T-helper 1 cell treated with Interleukin-12 subunit alpha and Interleukin-12 subunit beta and Interleukin-4 antibody, amounts not matched to agents 30 ng/mL and 1 ng/mL, for 36 hours (primary cell): Measurements from ENCODE around the gene TIAM2. TPM values are rescaled to one million over a fixed set of nuclear protein-coding genes. Genes with fewer than 3 reads are reported as not detected.
"Not testable (repeated sequence)": the region's sequence is repeated elsewhere in the genome, so short reads cannot be mapped to it uniquely, and the experiment has no call there.

Experiments
- intact Hi-C: fragments of 100-400 bp; cut with micrococcal nuclease; formaldehyde crosslinking; loops from one replicate; pipeline ENCODE4 v1.15.1; 2024
- total RNA-seq: library from RNA; stranded (reverse); gene quantifications from 2 replicates; pipeline ENCODE4 v1.2.3, GENCODE V29; 2022

Gene TIAM2
- 7.4 and 7.6 TPM in 2 replicates for total RNA-seq

DNA sequence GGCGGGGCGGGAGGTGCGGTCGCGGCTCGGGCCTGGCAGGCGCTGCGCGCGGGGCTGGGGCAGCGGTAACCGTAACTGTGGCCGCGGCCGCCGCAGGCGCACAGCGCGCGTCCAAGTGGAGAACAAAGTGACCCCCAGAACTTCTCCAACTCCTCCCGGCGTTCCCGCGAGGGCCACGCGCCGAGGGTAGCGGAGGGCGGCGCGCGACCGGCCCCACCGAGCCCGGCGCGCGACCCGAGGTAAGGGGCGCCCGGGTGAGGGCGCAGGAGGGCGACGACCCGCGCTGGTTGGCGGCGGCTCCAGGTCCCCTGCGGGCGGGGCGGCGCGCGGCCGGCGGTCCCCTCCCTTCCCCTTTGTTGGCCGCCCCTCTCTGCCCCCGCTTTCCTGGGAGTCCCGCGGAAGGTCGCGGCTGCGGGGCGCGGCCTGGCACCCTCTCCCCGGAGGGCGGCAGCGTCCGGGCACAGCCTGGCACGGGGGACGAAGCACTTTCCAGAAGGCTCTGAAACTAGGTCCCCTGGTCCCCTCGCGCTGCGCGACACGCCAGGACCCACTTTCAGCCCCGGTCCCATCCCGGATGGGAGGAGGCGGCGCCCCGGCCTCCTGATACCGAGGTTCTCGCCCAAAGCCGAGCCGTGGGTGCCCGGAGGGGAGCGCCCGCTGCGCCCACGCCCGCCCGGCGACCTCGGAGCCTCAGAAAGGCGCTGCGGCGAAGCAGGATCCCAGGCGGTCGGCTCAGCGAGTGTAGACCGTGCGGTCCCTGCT lies at the start of gene TIAM2:
Gene TIAM2, plus strand, starts transcription at position 62 of the 762 bp plus-strand sequence. CDS start 133,909 bp downstream, outside the sequence.
- intact Hi-C loops, result loop anchor here (1.0 to 5.0 kb wide), 4 partner anchors 55 to 319 kb away; partner anchors contain the start of gene TFB1M

DNA sequence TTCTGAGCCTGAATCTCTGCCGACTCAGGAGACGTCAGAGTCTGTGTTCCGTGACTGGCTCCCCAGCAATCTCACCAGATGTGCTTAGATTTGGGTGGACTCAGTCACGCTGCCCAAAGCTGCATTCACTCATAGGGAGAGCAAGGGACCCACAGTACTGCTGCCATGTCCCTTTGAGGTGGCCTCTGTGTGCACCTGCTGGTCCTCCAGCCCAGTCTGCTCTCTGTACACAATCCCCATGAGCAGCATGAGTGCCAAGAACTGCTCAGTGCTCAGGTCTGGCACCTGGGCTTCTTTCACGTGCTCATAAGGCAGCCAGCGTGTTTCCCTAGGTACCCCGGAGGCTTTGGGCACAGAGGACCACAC lies 44.2 kb upstream of the TIAM2 start:
- intact Hi-C loops, result no loop called here

GRCh38 chr6:154951345-154952200 lies 43.5 kb upstream of the TIAM2 start:
- intact Hi-C loops, result no loop called here

- intact Hi-C loops, result no loop called here
These were observed 41.5 kb upstream of the TIAM2 start for GRCh38 chr6:154953644-154954043.

DNA sequence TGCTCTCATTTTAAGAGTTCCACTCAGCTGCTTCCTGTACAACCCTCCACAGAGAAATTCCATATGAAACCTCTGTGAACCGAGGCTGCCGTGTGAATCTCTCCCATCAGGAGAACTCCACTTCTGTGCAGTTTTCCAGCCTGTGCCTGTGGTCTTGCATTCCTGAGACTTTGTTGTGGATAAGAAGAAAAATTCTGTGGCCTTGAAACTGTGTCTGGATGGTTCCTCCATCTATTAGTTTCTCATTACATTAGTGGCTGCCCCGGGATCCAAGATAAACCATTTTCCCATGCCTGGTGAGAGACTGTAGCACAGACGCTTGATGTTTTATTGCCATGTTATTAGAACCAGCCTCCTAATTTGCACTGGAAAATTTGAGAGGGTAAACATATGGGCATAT lies 40.8 kb upstream of the TIAM2 start:
- intact Hi-C loops, result no loop called here

GRCh38 chr6:154956771-154957522 lies 38.2 kb upstream of the TIAM2 start:
- intact Hi-C loops, result loop anchor here (5.0 kb wide), 1 partner anchor 880 kb away; no protein-coding TSS in a partner anchor

DNA sequence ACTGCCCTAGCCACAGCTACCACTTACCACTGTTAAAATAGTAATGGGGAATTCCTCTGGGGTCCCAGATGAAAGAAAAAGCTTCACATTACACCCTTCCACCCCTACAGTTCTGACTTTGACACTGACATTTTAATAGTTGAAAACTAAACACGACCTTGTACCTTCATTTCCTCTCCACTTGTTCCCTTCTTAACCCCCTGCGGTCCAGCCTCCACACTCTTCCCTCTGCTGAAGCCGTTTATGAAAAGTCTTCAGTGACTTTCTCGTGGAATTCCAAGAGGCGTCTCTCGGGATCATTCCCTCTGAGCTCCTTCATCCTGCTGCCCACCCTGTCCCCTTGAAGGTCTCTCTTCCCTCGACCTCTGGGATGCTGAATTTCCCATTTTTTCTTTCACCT lies 36.6 kb upstream of the TIAM2 start:
- intact Hi-C loops, result loop anchor here (5.0 kb wide), 1 partner anchor 879 kb away; no protein-coding TSS in a partner anchor

GRCh38 chr6:154960299-154960843 lies 34.7 kb upstream of the TIAM2 start:
- intact Hi-C loops, result no loop called here

GRCh38 chr6:154960854-154961530 lies 34.1 kb upstream of the TIAM2 start:
- intact Hi-C loops, result no loop called here

DNA sequence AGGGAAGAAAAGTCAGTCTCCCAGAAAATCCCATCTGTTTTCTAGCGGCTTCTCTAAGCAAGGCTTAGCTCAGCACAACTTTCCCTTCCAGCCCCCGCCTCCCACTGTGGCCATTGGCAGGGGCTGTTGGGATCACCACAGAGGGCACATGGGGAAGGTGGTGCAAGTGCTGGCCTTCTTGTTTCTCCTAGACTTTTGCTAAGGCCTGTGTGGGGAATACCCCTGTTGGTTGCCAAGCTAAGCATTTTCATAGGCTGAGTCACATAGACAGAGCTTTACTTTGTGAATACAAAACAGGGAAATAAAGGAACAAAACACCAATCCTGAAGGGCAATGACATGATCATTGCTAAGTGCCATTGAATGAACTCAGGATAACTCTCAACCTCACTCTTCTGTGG lies 32.4 kb upstream of the TIAM2 start:
- intact Hi-C loops, result no loop called here

DNA sequence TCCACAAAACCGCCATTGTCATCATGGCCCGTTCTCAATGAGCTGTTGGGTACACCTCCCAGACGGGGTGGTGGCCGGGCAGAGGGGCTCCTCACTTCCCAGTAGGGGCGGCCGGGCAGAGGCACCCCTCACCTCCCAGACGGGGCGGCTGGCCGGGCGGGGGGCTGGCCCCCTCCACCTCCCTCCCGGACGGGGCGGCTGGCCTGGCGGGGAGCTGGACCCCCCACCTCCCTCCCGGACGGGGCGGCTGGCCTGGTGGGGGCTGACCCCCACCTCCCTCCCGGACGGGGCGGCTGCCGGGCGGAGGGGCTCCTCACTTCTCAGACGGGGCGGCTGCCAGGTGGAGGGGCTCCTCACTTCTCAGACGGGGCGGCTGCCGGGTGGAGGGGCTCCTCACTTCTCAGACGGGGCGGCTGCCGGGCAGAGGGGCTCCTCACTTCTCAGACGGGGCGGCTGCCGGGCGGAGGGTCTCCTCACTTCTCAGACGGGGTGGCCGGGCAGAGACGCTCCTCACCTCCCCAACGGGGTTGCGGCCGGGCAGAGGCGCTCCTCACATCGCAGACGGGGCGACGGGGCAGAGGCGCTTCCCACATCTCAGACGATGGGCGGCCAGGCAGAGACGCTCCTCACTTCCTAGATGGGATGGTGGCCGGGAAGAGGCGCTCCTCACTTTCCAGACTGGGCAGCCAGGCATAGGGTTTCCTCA lies 28.9 kb upstream of the TIAM2 start:
- intact Hi-C loops, result not testable (repeated sequence)

GRCh38 chr6:154969796-154970195 lies 25.3 kb upstream of the TIAM2 start:
- intact Hi-C loops, result no loop called here

GRCh38 chr6:154974485-154975149 lies 20.5 kb upstream of the TIAM2 start:
- intact Hi-C loops, result no loop called here

GRCh38 chr6:154977588-154977987 lies 17.5 kb upstream of the TIAM2 start:
- intact Hi-C loops, result no loop called here

DNA sequence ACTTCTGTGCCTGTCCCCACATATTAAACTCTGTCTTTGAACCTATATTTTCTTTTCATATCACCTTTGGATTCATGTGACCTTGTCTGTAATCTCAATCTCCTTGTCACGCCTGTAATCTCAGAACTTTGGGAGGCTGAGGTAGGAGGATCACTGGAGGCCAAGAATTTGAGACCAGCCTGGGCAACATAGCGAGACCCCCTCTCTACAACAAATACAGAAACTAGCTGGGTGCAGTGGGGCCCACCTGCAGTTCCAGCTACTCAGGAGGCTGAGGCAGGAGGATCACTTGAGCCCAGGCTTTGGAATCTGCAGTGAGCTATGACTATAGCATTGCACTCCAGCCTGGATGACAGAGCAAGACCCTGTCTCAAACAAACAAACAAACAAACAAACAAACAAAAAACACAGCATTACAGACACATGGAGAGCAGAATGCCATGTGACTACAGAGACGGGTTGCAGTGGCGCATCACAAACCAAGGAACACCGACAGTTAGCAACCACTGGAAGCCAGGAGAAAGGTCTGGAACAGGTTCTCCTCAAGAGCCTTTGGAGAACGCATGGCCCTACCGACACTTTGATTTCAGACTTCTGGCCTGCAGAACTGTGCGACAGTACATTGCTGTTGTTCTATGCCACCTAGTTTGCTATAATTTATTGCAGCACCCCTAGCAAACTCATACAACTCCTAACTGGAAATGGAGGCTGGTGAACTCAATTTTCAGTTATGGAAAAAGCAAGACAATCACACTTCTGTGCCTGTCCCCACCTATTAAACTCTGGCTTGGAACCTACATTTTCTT lies 14.6 kb upstream of the TIAM2 start:
- intact Hi-C loops, result no loop called here

DNA sequence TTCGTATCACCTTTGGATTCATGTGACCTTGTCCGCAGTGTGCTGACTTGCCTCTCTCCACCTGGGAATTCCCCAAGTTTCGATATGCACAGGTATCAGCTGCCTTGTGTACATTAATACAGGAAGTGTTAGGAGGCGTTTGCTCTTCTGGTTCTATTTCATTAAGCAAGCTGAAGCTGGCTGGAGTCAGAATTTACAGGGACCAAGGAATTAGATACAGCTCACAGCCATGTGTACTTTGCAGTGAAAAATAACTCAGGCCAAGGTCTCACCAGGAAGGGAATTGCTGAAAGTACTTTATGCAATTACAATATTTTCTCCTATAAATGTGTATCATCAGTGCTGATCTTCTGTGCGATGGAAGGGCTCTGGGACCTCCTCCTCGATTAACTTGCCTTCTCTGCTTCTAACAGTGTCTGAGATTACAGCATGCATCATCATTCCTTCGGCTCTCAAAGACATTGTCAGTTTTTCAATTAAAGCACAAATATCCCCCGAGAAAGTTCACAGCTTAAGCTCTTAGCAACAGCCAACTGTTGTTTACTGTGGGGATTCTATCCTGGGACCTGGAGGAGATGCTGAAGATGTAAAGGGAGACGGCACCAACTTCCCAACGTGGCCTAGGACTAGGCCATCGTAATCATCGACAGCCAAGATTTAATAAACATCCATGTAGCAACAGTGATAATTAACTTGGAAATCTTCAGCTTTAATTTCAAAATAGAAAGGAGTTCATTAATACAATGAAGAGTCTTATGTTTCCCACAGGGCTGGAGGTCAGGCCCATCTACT lies 13.8 kb upstream of the TIAM2 start:
- intact Hi-C loops, result no loop called here

DNA sequence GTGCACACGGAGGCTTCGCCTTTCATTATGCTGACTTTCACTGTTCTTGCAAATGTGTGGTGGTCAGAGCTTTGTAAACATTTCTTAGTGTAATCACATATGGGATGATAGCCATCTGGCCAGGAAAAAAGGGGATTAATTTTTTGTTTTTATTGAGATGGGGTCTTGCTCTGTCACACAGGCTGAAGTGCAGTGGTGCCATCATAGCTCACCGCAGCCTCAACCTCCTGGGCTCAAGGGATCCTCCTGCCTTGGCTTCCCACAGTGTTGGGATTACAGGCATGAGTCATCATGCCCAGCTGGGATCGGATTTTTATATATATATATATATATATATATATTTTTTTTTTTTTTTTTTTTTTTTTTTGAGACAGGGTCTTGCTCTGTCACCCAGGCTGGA lies 11.0 kb upstream of the TIAM2 start:
- intact Hi-C loops, result no loop called here

DNA sequence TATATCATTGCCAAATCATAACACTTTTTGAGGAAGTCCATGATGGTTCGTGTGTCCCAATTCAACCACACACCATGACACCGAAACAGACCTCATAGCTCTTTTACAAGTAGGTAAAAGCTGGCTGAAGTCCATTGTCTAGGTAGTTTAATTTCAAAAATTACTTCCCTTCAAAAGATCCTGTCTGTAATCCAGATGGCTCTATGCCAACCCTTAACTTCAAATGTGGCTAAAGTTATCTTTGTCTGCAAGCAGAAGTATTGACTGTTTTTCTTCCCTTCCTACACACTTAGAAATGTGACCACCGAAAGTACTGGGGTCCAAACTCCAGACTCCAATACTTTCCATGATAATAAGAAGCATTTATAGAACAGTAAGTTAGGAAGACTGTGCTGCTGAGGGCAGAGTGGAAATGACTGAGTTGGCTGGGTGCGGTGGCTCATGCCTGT lies 8.3 kb upstream of the TIAM2 start:
- intact Hi-C loops, result no loop called here
